GM19035 (cell line): ENCODE results near the gene GEMIN4.
"Not testable (repeated sequence)": the region's sequence is repeated elsewhere in the genome, so short reads cannot be mapped to it uniquely, and the experiment has no call there.

Experiments
- ATAC-seq: cut with Tn5 transposase; IDR thresholded peaks from one replicate; pipeline ENCODE4 v1.9.1; 2021; ENCODE audit not compliant: unreplicated experiment

The GEMIN4 gene

DNA sequence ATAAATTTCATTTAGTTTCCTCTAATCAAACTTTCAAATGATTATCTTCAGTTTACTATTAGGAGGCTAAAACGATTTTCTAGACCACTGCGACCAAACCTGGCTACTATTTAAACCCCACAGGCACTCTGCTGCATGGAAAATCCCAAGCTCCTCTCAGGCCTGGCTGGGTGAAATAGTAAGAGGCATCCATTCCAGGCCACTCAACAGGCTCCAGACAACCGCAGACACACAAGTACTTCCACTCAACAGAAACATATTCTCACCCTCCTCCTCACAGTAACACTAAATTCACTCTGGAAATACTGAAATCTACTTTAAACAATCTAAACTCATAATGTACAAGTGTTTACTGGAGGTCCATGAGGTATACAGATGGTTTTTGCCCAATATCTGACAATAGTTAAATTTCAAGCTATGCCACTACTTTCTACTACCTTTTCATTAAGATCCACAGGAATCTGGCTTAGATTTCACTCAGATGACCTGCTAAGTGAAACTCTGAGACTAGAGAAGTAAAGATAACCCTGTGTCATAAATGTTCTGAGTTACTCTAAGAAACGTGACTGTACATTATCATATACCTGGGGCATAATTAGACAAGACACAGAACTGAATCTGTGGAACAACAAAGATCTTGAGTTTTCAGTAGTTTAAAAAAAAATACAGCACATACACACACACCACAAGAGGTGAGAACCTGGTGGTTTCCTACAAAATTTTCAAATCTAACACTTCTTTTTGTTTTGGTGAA, 47.8 kb downstream of the GEMIN4 start:
- ATAC-seq = no peak

DNA sequence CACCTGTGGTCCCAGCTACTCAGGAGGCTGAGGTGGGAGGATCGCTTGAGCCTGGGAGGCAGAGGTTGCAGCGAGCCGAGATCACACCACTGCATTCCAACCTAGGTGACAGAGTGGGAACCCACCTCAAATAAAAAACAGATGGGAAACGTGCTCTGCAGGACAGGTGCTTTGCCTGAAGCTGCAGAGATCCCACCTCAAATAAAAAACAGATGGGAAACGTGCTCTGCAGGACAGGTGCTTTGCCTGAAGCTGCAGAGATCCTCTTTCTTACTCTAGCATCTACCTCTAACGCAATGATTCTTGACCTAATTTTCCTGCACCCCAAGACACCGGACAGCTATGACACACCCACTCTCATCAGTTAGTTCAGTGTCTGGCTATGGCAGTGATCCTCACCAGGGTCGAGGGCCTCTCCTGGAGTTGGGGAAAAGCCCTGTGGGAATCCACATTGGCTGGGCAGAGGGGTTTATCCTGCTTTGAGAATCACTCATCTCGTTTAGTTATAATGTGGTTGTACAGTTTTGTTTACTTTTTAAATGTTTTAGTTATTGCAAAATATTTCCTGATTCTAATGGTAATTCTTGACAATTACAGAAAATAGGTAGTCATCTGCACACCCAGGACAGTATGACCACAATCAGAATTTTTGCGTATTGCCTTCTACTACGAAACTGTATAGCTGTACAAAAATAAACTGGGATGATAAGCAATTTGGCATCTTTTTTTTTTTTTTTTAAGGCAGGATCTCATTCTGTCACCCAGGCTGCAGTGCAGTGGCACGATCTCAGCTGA, 48.8 kb downstream of the GEMIN4 start:
- ATAC-seq = no peak

DNA sequence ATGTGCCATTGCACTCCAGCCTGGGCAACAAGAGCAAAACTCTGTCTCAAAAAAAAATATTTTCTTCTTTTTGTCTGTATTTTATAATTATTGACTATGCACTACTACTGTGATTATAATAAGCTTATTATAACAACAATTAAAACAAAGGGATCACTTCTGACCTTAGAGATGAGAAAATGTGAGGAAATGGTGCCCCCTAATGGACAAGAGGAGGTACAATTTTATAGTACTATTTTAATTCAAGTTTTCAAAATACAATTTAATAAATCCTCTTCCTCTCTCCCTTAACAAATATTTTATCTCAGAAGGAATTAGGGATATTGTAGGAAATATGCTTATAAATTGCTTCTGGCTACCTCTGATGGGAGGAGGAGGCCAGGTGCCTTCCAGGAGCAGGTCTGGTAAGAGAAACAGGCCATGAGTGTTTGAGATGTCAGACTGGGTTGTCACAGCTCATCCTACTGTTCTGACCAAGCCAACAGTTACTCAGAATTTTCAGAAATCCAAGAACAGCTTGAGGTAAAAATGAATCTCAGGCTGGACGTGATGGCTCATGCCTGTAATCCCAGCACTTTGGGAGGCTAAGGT, 51.5 kb downstream of the GEMIN4 start:
- no peak for ATAC-seq

DNA sequence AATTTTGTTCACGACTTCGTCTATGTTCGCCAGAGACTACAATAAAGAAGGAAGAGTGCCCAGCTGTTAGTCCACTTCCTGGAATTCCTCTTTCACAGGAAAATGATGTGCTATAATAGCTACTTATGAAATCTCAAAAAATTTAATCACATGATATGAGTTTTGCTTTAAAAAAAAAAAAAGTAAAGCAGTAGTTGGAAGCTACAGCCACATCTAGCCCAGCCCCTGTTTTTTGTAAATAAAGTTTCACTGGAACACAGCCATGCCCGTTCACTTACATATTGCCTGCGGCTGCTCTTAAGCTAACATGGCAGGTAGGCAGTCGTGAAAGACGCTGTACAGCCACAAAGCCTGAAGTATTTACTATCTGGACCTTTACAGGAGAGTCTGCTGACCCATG, 52.7 kb downstream of the GEMIN4 start:
- ATAC-seq = no peak

DNA sequence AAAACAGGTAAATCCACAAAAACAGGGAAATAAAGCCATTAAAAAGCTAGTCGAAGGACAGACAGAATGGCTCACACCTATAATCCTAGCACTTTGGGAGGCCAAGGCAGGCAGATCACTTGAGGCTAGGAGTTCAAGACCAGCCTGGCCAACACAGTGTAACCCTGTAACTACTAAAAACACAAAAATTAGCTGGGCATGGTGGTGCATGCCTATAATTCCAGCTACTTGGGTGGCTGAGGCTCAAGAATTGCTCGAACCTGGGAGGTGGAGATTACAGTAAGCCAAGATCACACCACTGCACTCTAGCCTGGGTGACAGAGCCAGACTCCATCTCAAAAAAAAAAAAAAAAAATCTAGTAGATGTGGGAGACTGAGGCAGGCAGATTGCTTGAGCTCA, 54.0 kb downstream of the GEMIN4 start:
- not testable (repeated sequence) for ATAC-seq

DNA sequence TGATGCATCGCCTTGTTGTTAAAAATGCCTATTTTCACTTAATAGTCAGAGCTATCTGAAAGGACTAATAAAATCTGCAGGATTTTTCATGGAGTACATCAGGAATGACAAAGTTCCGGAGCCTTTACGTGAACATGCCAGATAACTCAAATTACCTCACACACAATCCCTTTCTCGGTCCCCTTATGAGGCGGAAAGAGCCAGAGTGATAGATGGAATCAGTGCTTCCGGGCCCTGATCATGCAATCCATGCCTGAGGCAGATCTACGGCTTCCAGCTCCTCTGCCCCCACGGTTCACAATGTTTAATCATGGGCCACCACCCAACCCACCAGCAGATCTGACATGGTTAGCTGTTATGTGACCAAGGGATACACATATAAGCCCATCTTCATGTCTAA, 54.4 kb downstream of the GEMIN4 start:
- no peak for ATAC-seq

DNA sequence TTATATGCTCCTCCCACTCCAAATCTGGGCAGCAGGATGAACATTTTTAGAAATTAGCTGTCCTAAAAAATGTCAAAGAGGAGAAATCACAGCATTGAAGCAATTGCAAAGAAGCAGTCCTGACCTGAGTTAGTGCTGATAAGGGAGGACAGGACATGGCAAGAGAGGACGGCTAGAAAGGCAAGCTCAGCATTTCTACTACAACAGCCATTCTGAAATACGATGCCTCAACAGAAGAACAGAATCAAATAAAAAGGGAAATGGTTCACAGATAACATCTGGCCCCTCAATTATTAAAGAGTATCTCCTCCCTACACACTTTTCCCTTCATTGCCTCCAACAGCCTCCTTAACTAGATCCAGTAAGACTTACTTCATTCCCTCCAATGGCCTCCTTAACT, 55.7 kb downstream of the GEMIN4 start:
- ATAC-seq = no peak
